SK-N-SH (cell line): ENCODE results near the gene RRAD. TPM values are rescaled to one million over a fixed set of nuclear protein-coding genes. Genes with fewer than 3 reads are reported as not detected.

Experiments used
- CTCF ChIA-PET: fragments of 300-600, 350-600 bp; formaldehyde crosslinking; extraction: SDS; loops from one replicate; lab custom pipeline; 2021; lab: Yijun Ruan, JAX
- POLR2A ChIA-PET: fragments of 350-600 bp; sonication (Branson Sonifier 250); formaldehyde crosslinking; extraction: SDS; loops from one replicate; lab custom pipeline; 2020; ENCODE audit warnings: antibody characterized with exemption, inconsistent platforms; lab: Yijun Ruan, JAX
- DNase-seq: peaks from one replicate; pipeline ENCODE4 v3.0.0; 2012
- H2AFZ ChIP-seq: fragments of 200-600 bp; sonication (generic); 2 replicates; pipeline ENCODE4 v1.8.1; 2016; ENCODE audit warnings: antibody characterized with exemption, mild to moderate bottlenecking, low read depth
- H3F3A ChIP-seq: fragments of 200-600 bp; sonication (generic); replicated peaks from 2 replicates; pipeline ENCODE3; 2016; ENCODE audit warnings: antibody characterized with exemption, mild to moderate bottlenecking; ENCODE audit not compliant: insufficient read depth
- H3K27ac ChIP-seq, 2 experiments: fragments of 200-500 bp in 1 of 2; fragments of 200-600 bp in 1 of 2; sonication (Bioruptor generic) in 1 of 2; sonication (generic), shearing (Covaris generic) in 1 of 2; 2 replicates each; pipeline versions ENCODE4 v1.5.1 to v1.6.1; 2014 to 2016; ENCODE audit warnings: low read depth in 2 of 2, inconsistent platforms in 1 of 2, low read length in 1 of 2, mild to moderate bottlenecking in 1 of 2, mixed read lengths in 1 of 2
- H3K27me3 ChIP-seq: fragments of 200-600 bp; sonication (generic), shearing (Covaris generic); 2 replicates; pipeline ENCODE4 v1.6.1; 2016; ENCODE audit warnings: mixed run types; ENCODE audit not compliant: insufficient read depth
- H3K36me3 ChIP-seq, 2 experiments: fragments of 200-500 bp in 1 of 2; fragments of 200-600 bp in 1 of 2; sonication (Bioruptor generic) in 1 of 2; sonication (generic) in 1 of 2; replicated peaks in 1 of 2; 2 replicates each; pipeline versions ENCODE3 to v1.5.1; 2014 to 2016; ENCODE audit warnings: low read length in 1 of 2, mild to moderate bottlenecking in 1 of 2; ENCODE audit not compliant: insufficient read depth in 2 of 2, control insufficient read depth in 1 of 2
- H3K4me1 ChIP-seq, 2 experiments: fragments of 200-500 bp in 1 of 2; fragments of 200-600 bp in 1 of 2; sonication (Bioruptor generic) in 1 of 2; sonication (generic), shearing (Covaris generic) in 1 of 2; 2 replicates each; pipeline versions ENCODE4 v1.5.1 to v1.6.1; 2014 to 2016; ENCODE audit warnings: low read depth in 1 of 2, low read length in 1 of 2, mixed run types in 1 of 2; ENCODE audit not compliant: insufficient read depth in 2 of 2, control insufficient read depth in 1 of 2
- H3K4me2 ChIP-seq: fragments of 200-600 bp; sonication (generic), shearing (Covaris generic); 2 replicates; pipeline ENCODE4 v1.6.1; 2017; ENCODE audit warnings: mixed run types
- H3K4me3 ChIP-seq, 2 experiments: fragments of 200-500 bp in 1 of 2; fragments of 200-600 bp in 1 of 2; sonication (Bioruptor generic) in 1 of 2; sonication (generic), shearing (Covaris generic) in 1 of 2; 2 replicates each; pipeline versions ENCODE4 v1.5.1 to v1.8.1; 2014 to 2016; ENCODE audit warnings: low read depth in 2 of 2, inconsistent platforms in 1 of 2, low read length in 1 of 2, mild to moderate bottlenecking in 1 of 2, mixed read lengths in 1 of 2, moderate library complexity in 1 of 2
- H3K79me2 ChIP-seq: fragments of 200-600 bp; sonication (generic); 2 replicates; pipeline ENCODE4 v1.8.1; 2017; ENCODE audit warnings: mild to moderate bottlenecking; ENCODE audit not compliant: insufficient read depth
- H3K9ac ChIP-seq: fragments of 200-600 bp; sonication (generic); 2 replicates; pipeline ENCODE4 v1.6.1; 2017; ENCODE audit warnings: mixed run types
- H3K9me2 ChIP-seq: fragments of 200-600 bp; sonication (generic); 2 replicates; pipeline ENCODE4 v1.6.1; 2017; ENCODE audit warnings: mixed run types
- H3K9me3 ChIP-seq: fragments of 200-600 bp; sonication (generic); 2 replicates; pipeline ENCODE4 v1.6.1; 2017; ENCODE audit warnings: mixed run types, mild to moderate bottlenecking, moderate library complexity
- H4K20me1 ChIP-seq: fragments of 200-600 bp; sonication (generic); 2 replicates; pipeline ENCODE4 v1.6.1; 2017; ENCODE audit warnings: mild to moderate bottlenecking, mixed run types; ENCODE audit not compliant: insufficient read depth
- CTCF ChIP-seq: fragments of 200-600 bp; sonication (generic); IDR thresholded peaks from 2 replicates; pipeline ENCODE4 v1.6.1; 2017; ENCODE audit warnings: antibody characterized with exemption, mild to moderate bottlenecking, moderate library complexity
- ELF1 ChIP-seq: IDR thresholded peaks from 2 replicates; pipeline ENCODE4 v1.4.0; 2012
- EP300 ChIP-seq, 2 experiments: IDR thresholded peaks; 2 replicates each; pipeline versions ENCODE4 v1.4.0 to v1.6.1; 2012; ENCODE audit warnings: borderline replicate concordance in 1 of 2, low read depth in 1 of 2, low read length in 1 of 2
- JUND ChIP-seq: IDR thresholded peaks from 2 replicates; pipeline ENCODE4 v1.4.0; 2012
- MAX ChIP-seq: IDR thresholded peaks from 2 replicates; pipeline ENCODE4 v1.4.0; 2012; ENCODE audit warnings: low read depth
- MXI1 ChIP-seq: IDR thresholded peaks from 2 replicates; pipeline ENCODE4 v1.6.1; 2012; ENCODE audit warnings: mild to moderate bottlenecking, low read depth, low read length, improper control_type of control experiment
- PBX3 ChIP-seq: IDR thresholded peaks from 2 replicates; pipeline ENCODE4; 2012
- REST ChIP-seq: IDR thresholded peaks from 2 replicates; pipeline ENCODE4 v1.6.1; 2012; ENCODE audit warnings: mild to moderate bottlenecking, low read depth, low read length, moderate library complexity
- RFX5 ChIP-seq: IDR thresholded peaks from 2 replicates; pipeline ENCODE4 v1.6.1; 2012; ENCODE audit warnings: mild to moderate bottlenecking, improper control_type of control experiment, low read length
- RXRA ChIP-seq: IDR thresholded peaks from 2 replicates; pipeline ENCODE4 v1.4.0; 2012; ENCODE audit warnings: low read depth, mild to moderate bottlenecking, borderline replicate concordance
- SIN3A ChIP-seq: IDR thresholded peaks from 2 replicates; pipeline ENCODE4 v1.6.1; 2012; ENCODE audit warnings: low read depth, mild to moderate bottlenecking, low read length, moderate library complexity, borderline replicate concordance
- SMC3 ChIP-seq: IDR thresholded peaks from 2 replicates; pipeline ENCODE4 v1.6.1; 2012; ENCODE audit warnings: low read depth, low read length, improper control_type of control experiment
- TCF12 ChIP-seq: IDR thresholded peaks from 2 replicates; pipeline ENCODE4 v1.4.0; 2012
- USF1 ChIP-seq: IDR thresholded peaks from 2 replicates; pipeline ENCODE4 v1.4.0; 2012; ENCODE audit warnings: low read depth, borderline replicate concordance
- USF2 ChIP-seq: fragments of 150-350 bp; IDR thresholded peaks from 2 replicates; pipeline ENCODE4 v1.6.1; 2017; ENCODE audit warnings: antibody characterized with exemption, low read length, low read depth, borderline replicate concordance
- WGBS: methylation state at CpG from one replicate; pipeline ENCODE4 v1.1.6; 2017; ENCODE audit warnings: low lambda C conversion rate; 5-methylcytosine and 5-hydroxymethylcytosine counted together
- polyA plus RNA-seq, 3 experiments: library from polyadenylated mRNA; depleted of rRNA; stranded (reverse); fragments of >200 nt; gene quantifications; 2 replicates each; pipeline ENCODE4 v1.2.3, GENCODE V29; 2012

RRAD gene
- polyA plus RNA-seq, 1 of the 3 experiments (the other 2 are of a cell fraction): 9.3 TPM

GRCh38 chr16:66917741-66918140 lies 7.6 kb downstream of the RRAD start:
- WGBS: 82% methylated on average over 8 of the region's 9 CpGs
- no peaks in the 10 kb centered on the region for H3K79me2 ChIP-seq
- no peaks in the 10 kb centered on the region for H3K9me3 ChIP-seq
- no peak overlapping the region for H2AFZ ChIP-seq
- no peaks in the 10 kb centered on the region for H3F3A ChIP-seq
- TF ChIP-seq PBX3 (no peak), REST (no peak)
- DNase-seq: no peak
- no peak overlapping the region for H3K4me3 ChIP-seq
- H3K9ac ChIP-seq: no peak overlapping the region
- POLR2A ChIA-PET: no interaction called here
- no peaks in the 10 kb centered on the region; a peak in 1 of 4 replicates for H3K4me1 ChIP-seq
- no peaks in the 10 kb centered on the region for H3K9me2 ChIP-seq
- no peak overlapping the region for H3K4me2 ChIP-seq
- H3K27me3 ChIP-seq: no peaks in the 10 kb centered on the region
- no peak overlapping the region for H3K27ac ChIP-seq
- CTCF ChIA-PET: interaction anchor here (0.6 to 13.6 kb wide), 8 partner anchors 8 to 100 kb away, joined by 3 to 174 read pairs (median 4); partner anchors contain the start of gene CES3
- H4K20me1 ChIP-seq: no peaks in the 10 kb centered on the region
- H3K36me3 ChIP-seq: no peaks in the 10 kb centered on the region

GRCh38 chr16:66916518-66916917 lies 8.8 kb downstream of the RRAD start:
- Histone ChIP-seq H3K27ac (no peak overlapping the region), H3K27me3 (no peaks in the 10 kb centered on the region), H3K79me2 (no peaks in the 10 kb centered on the region), H3K9ac (no peak overlapping the region), H3F3A (no peaks in the 10 kb centered on the region), H3K4me1 (no peaks in the 10 kb centered on the region; a peak in 1 of 4 replicates), H3K4me2 (no peak overlapping the region), H3K9me2 (no peaks in the 10 kb centered on the region), H3K36me3 (no peaks in the 10 kb centered on the region), H3K4me3 (no peak overlapping the region), H2AFZ (no peak overlapping the region), H3K9me3 (no peaks in the 10 kb centered on the region), H4K20me1 (no peaks in the 10 kb centered on the region)
- TF ChIP-seq USF1 (no peak), USF2 (no peak), SIN3A (no peak), MXI1 (no peak), MAX (no peak), CTCF (no peak), SMC3 (no peak), ELF1 (no peak), RXRA (no peak), EP300 (IDR thresholded peaks at IDR 0.05; ENCODE audit: borderline replicate concordance in 1 of 2, low read depth in 1 of 2, low read length in 1 of 2) (no peak), PBX3 (no peak), TCF12 (no peak), JUND (no peak), RFX5 (no peak)
- 65% methylated on average over 6 of the region's 6 CpGs for WGBS
- DNase-seq: no peak
- ChIA-PET CTCF (interaction anchor here (0.9 to 13.6 kb wide), 4 partner anchors 12 to 239 kb away, joined by 3 to 174 read pairs (median 8); no protein-coding TSS in a partner anchor), POLR2A (no interaction called here)
